HEK293 (cell line): ENCODE data around the gene MCM8.

Source experiments
- PBX3 ChIP-seq: sonication (generic); formaldehyde crosslinking; IDR thresholded peaks from 2 replicates; pipeline ENCODE4 v1.8.1; 2022; ENCODE audit warnings: mild to moderate bottlenecking, moderate library complexity, missing genetic modification reagents
- PRDM6 ChIP-seq: fragments of 450-650 bp; formaldehyde crosslinking; IDR thresholded peaks from 2 replicates; pipeline ENCODE4 v1.5.1; 2017; ENCODE audit warnings: missing biosample characterization, missing genetic modification characterization
- ZBTB8A ChIP-seq: fragments of 450-650 bp; formaldehyde crosslinking; IDR thresholded peaks from 2 replicates; pipeline ENCODE4 v1.5.1; 2016; ENCODE audit warnings: missing biosample characterization, missing genetic modification characterization

GRCh38 chr20:5927749-5928462 lies 22.5 kb upstream of the MCM8 start:
- TF ChIP-seq ZBTB8A (tag by site-specific recombination) (no peak), PBX3 (CRISPR knock-in tag) (no peak), PRDM6 (tag by site-specific recombination) (no peak)
